NCI-H82 treated with DMSO at 0.1 percent for 48 hours (cell line): Measurements from ENCODE around the gene ABHD17A.

Source experiments
- DNase-seq: peaks from one replicate; lab custom pipeline; 2025; ENCODE audit not compliant: unreplicated experiment; lab: John Stamatoyannopoulos, UW

Gene ABHD17A

DNA sequence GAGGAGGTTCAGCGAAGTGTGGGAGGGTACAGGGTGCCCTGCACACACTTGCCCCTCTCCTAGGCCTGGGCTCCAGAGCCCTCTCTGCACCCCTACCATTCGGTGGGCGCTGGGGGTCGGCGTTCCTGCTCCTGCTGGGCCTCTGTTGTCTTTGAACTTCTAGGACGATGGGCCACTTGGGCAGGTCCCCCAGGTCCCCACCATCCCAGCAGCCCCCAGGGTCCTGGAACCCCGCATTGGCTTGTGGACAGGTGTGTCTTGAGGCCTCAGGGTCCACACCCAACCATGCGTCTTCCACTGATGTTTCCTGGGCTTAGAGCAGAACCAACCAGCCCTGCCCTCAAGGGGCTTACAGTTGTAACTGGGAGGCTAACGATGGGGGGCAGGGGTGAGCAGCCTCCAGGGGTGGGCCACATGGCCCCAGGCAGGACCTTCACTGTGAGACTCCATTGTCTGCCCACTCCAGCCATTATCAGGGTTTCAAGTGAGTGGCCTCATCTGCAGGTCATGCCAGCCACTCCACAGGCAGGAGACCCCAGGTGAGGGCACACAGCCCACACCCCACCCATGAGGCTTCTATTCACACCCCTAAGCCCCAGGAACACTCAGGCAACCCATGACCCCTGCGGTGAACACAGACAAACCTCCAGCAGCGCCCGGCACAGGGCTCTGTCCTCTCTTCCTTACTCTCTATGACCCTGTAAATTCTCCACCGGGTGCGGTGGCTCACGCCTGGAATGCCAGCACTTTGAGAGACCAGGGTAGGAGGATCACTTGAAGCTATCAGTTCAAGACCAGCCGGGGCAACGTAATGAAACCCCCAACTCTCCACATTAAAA is 19.9 kb downstream of the ABHD17A start:
- DNase-seq = no peak

DNA sequence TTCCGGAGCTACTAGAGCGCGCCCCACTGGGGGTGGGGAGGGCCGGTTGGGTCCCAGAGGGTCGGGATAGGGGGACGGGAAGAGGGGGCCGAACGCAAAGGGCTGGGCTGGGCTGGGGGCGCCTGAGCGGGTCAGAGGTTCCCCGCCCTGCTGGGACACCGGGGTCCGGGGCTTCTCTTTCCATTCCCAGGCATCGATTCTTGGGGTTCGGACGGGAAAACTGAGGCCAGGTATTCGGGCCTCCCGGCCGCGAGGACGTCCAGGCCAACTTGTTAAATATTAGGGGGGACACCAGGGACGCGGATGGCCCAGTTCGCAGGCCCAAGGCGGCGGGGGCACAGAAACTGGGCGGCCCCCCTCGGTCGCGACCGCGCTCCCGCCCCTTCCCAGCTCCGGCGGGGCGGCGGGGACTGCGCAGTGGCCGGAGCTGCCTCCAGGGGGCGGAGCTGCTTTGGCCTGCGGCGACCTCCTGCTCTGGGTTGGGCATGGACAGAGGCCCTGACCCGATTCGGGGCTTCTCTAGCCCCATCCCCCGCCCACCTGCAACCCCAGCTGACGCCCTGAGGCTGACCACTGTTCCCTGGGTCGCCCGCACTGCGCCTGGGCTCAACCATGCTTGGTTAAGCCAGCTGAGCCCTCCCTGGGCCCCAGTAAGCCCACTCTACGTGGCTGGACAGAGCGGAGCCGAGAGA is 20.7 kb downstream of the ABHD17A start:
- no peak for DNase-seq

DNA sequence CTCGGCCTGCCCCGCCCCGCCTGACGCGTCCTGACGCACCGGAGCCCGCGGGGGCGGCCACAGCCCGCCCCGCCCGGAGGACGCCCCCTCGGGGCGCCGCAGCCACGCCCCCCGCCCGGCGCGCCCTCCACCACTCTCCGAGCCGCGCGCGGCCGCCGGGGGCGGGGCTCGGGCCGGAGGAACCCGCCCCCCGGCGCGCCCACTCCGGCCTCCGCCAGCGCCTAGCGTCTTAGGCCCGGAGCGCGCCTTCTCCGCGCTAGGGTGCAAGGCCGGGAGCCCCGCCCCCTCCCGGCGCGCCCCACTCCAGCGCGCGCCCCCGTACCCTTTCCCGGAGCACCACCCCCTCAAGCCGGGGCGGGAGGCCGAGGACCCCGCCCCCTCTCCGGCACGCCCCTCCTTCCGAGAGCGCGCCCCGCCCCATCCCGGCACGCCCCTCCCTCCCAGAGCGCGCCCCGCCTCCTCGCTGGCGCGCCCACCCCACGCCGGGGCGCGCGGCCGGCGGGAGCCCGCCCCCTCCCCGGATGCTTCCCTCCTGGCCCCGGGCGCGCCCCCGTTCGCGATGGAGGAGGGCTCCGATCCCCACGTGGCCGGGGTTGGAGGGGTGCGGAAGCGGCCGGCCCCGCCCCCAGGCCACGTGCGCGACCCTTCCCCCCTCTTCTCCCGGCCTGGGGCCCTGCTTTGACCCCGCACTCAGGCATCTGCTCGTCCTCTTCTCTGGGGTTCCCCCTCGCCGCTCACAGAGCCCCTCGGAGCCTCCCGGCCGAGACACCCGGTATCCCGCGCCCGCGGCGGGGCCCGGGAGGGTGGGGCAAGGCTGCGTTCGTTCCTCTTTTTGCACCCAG is 21.4 kb downstream of the ABHD17A start:
- DNase-seq = peak; percentile 65

DNA sequence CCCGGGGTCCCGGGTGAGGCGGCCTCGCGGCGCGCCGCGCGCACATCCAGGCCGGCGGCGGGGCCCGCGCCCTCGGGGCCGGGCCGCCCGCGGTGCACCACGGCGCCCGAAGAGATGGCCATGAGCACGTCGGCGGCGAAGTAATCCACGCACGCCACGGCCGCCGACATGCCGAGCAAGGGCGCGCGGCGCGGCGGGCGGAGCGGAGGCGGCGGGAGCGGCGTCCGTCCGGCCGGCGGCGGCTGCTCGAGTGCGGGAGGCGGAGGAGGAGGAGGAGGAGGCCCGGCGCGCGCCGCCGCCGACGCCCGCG is 22.0 kb downstream of the ABHD17A start, which contains the start of gene KLF16:
Gene KLF16 (minus strand): TSS at position 252 of the 310 bp plus-strand sequence. CDS start 82 bp downstream, at position 170.
- DNase-seq = no peak

DNA sequence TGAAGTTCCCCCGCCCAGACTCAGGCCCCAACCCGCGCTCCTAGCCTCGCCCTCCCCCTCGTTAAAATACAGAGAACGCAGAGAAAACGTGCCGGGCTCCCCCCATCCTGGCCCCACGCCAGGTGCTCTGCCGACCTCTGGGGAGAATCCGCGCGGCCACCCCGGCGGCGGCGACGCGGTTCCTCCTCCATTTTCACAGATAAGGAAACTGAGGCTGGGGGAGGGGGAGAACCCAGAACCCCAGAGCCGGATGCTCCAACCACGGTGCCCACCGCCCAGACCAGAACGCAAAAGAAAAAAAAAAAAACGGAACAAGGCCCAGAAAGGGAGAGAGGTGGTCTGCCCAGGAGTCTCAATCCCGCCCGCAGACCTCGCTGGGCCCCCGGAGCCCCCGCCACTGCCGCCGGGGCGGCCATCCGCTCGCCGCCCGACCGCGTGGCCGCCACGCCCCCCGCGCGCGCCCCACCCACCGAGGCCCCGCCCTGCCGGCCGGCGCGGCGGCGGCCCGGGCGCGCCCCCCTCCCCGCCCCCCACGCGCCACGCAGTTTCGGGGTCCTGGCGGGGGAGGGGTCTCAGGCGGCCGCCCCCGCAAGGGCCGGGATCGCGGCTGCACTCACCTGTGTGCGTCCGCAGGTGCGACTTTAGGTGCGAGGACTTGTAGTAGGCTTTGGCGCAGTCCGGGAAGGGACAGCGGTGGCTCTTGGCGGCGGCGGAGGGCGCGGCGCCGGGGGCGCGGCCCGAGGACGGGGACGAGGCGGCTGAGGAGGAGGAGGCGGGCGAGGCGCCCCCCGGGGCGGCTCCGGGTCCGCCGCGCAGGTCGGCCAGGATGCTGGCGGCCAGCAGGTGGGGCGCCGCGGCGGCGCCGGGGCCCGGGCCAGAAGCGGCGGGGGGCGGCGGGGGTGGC is 22.6 kb downstream of the ABHD17A start:
- no peak for DNase-seq

DNA sequence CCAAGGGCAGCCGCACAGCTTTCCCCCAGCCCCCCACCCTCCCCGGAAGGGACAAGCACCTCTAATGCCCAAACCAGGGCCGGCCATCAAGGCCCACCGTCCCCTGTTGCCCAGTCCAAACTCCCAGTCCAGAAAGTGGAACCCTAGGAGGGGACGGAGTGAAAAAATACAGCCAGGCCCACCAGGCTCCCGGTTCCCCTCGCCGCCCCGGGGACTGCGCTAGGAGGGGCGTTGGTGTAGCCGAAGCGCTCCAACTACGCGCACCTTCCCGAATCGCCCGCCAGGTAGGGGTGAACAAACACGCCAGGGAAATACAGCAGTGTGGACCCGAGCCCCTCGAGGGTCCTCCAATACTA is 23.2 kb downstream of the ABHD17A start:
- no peak for DNase-seq

DNA sequence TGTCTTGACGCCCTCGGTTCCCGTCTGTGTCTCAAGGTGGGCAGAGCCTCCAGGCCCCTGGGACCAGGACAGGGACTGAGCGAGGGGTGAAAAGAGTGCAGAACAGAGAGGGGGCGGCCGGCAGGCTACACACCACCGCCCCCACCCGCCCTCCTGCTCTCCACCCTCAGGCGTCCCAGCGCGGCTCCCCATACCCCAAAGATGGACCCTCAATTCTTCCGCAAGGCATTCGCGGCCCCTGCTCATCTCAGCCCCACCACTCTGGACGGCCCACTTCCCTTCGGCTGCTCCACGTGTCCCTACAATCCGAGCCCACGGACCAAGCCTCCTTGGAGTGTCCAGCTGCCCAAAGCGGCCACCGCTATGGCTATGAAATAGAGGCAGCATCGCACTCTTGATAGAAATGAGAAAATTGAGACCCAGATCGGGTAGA is 23.7 kb downstream of the ABHD17A start:
- no peak for DNase-seq

DNA sequence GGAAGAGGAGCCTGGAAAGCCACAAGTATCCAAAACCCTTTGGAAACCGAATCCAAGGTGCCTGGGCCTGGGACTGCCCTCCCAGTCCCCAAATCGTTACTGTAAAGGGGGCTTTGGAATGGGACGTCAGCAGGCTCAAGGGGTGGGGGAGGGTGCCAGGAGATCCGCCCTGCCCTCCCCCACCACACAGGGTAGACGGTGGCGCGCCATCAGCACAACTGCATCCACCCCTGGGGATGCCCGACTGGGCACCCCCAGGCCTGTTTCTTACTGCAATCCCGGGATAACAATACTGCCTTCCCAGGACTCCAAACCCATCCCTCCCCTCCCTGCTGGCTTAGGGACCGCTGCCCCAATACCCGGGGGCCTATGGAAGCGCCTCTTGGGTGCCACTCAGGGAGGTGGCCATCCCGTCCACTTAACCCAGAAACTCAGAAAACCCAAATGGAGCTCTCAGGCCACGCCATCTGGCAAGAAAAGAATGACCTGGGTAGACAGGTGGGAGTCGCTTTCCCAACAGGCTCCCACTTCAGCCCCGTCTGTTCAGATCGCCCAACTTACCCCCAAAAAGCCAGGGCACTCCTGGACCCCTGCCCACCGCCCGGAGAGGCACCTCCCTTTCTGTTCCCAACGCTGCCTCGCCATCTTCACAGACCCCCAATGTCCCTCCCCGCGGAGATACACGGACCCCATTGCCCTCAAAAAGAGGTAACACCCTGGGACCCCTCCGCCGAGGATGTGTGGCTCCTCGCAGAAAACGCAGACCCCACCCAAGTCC is 24.3 kb downstream of the ABHD17A start:
- DNase-seq = no peak

DNA sequence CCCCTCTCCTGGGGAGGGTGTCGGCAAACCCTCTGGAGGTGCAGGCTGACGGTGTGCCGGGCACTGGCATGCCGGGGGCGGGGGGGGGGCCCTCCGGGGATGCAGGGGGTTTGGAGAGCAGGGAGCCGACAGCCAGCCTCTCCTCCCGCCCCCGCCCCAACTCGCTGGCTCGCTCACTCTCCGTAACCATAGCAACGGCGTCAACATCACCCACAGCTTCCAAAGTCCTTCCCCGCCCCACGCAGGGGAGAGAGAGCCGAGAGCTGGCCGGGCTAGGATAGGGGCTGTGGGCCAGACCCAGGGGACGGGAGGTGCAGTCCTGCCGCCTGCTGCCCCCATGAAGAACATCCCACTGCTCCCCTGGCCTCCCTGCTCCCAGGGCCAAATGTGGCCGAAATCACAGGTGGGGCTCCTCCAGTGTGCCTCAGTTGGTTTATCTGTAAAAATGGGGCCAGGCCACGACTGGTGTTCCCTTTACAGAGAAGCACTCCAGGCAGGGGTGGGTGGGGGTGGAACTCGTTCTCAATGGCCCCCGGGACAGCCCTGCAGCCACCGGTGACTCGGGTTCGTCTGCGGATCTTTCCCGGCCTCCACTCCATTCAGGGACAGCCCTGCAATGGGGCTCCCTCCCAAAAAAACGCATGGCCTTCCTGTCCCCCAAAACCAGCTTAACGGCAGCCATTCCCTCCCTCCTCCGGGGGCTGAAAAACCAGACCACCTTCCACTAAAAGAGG is 25.1 kb downstream of the ABHD17A start:
- DNase-seq = no peak

DNA sequence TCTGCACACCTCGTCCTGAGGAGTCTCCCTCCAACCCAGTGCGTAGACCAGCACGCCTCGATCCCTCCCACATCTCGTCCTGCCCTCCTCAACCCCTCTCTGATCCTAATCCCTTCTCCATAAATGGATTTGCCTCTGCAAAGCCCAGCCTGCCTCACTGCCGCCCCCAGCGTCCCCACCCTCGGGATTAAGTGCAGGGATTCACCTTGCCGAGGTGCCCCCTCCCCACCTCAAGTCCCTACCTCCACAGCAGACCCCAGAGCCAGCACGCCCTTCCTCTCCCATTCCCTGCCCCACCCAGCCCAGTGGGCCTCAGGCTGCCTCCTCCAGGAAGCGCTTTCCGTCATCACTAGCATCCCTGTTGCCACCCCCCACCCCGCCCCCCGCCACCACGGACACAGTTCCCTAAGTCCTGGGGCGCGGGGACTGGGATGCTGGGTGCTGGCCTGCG is 25.9 kb downstream of the ABHD17A start:
- peak; percentile 89 for DNase-seq

DNA sequence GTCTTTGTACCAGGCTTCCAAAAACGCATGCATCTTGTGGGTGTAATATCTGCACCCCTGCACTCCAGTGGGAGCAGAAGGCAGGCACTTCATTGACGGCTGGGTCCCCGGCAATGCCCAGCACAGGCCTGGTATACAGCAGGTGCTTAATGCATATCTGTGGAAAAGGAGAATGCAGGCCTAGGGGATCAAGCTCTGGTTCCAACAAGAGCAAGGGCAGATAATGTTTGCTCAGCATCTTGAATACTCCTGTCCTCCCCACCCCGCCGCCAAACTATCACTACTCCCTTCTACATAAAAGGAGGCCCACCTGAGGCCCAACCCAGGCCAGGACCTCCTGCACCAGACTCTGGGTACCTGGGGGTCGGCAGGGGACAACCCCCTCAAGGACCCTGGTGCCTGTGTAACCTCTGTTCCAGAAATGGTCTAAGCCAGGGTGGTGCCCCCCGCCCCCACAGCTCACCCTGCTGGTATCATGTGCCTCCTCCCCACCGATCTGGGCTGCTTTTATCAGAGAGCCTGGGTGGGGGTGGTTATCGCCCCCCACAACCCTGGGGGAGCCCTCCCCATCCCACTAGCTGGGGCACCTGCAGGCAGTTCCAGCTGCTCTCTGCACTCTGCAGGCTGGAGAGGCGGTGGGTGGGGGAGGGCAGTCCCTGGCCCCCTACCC is 26.7 kb downstream of the ABHD17A start:
- no peak for DNase-seq

DNA sequence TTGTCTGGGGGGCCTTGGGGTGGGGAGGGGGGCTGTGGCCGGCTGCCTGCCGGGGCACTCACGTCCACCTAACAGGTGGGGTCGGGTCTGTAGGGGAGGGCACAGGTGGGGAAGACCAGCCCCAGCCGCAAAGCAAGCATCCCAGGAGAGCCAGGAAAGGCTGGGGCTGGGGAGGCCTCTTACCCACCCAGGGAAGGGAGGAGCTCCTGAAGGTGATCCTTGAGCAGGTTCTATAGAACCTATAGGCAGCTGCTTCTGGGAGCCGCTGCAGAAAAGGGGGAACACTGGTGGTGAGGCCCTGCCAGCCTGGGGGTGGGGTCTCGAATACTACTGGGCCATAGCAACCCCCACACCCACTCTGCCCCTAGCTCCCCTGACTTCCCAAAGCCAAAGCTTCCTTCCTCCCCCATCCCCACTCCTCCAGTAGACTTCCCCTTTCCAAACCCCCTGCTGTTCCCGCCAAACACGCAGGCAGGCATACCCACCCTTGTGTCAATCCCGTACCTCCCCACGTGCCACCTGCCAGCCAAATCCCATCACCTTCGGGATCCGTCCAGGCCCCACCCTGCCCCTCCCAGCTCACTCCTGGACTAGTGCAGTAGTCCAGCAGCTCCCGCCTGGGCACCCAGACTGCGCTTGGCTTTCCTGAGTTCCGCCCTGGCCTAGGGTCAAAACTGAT is 27.5 kb downstream of the ABHD17A start:
- no peak for DNase-seq

DNA sequence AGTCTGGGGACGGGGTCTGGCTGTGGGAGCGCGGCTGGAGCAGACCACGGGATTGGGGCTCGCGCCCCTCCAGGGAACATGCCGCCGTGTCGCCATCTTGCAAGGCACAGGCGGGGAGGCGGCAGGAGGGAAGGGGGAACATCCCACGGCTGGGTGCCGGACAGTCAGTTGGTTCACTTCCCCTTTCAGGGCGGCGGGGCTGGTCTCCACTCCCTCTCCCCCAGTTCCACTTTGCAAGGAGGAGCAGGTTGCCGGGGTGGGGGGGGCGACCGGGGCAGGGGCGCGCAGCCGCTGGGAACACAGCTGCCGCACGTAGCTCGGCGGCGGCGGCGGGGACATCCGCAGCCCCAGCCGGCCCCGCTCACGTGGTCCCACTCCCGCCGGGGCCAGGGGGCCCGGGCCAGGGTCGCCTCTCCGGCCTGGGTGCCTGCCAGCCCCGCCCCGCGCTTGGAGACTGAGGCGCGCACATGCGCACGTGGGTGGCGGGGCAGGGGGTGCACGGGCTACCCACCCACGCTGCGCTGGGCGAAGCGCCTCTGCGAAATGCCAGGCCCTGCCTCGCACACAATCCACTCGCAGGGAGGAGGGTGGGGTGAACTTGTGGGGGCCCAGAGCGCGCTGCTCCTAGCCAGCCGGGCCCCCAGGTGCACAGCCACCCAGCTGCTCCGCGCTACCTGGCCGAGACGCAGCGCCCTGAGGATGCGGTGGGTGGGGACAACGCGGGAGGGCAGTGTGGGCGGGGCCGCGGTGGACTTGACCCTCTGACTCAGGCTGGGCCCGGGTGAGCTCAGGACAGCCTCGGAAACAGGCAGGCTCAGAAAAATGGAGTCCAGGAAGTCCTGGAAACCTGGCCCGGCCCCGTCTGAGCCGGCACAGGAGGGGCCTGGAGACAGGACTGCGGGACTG is 28.3 kb downstream of the ABHD17A start:
- DNase-seq = no peak

DNA sequence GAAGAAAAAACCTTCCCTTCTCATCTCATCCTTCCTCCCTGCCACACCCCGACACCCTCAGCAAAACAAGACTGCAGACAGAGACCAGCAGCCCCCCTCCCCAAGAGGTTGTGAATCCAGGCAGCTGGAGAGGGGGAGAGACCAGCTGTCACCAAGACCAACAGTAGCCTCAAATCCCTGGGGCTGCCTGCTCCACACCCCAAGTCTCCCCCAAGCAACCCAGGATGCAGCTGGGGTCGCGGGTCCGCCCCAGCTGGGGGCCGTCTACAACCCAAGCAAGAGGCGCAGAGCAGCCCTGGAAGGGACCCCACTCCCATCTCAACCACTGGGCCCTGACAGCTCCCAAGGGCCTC is 29.0 kb downstream of the ABHD17A start:
- DNase-seq = peak; percentile 30

DNA sequence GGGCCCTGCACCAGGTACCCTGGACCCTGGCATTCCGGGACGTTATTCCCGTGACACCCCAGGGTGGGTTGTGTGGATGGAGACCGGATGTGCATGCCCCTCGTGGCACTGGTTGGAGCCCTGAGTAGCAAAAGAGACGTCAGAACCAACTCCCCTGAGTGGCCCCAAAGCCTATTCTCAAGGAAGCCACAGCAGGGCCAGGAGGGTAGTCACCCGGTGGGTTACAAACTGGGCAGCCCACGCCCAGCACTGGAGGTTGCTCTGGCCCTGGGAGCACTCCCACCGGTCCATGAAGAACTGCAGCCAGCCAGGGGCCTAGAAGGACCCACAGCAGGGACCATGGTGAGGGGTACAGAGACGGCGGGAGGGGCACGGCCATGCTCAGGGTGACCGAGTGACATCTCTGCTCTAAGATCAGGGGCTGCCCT is 29.5 kb downstream of the ABHD17A start:
- DNase-seq = no peak

DNA sequence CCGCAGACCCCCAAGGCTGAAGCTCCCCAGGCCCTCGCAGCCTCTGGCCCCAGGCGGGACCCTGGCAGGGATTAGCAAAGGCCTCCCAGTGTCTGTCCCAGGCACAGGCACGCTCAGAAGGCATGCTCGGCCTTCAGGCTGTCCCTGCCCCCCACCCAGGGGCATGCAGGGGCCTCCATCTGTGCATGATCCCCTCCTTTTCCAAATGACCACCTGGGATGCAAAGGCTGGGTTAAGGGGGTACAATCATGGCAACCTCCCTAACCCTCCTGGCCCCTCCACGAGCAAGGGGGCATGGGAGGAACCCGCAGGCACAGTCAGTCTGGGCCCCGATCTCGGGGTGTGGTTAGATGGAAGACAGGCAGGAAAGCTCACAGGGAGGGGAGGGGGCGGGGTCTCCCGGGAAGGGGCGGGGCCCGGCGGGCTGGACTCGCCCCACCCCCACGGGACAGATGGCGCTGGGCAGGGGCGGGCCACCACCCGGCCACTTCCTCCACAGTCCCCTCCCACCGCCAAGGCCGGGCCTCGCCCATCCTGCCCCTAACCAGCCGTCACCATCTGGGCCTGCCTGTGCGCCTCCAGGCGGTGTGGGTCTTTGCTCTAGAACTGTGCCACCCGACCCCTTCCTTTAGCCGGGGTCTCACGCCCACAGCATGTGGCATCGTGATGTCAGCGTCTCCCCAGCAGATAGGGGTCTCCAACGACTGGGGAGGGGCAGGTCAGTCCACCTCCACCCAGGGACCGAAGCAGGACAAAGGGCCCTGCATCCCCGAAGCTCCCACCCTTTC is 30.1 kb downstream of the ABHD17A start:
- DNase-seq = peak; percentile 77
